Measurements from ENCODE around the gene TBC1D2B.
"Not testable (repeated sequence)": the region's sequence is repeated elsewhere in the genome, so short reads cannot be mapped to it uniquely, and the experiment has no call there.

The TBC1D2B gene

DNA sequence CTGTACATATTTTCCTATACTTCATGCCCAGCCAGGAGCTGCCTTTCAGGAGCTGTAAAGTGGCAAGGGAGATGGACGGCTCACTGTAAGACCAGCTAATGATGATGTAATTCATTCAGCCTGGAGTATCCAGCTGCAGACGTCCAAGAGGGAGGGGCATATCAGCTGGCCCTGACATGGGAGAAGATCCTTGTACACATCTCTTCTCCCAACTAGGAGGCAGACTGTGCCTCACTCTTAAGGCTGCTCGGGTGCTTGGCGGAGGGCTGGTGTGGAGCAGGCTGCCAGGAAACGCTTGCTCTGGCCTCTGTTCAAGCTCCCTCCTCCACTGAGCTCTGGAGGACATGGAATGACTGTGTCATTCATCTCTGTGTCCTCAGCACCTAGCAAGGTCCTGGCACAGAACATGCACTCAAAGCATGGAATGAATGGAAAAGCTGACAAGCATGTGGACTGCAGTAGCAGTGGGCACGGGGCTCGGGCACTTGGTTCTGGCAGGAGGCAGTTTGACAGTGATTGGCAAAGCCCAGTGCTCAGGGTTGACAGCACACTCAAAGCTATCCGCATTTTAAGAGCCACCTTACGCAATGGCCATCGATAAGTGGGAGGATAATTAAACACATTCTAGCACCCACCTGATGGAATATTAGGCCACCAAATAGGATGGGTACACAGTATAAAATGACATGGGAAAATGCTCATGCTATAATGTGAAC lies 72.4 kb downstream of the TBC1D2B start:
- DNase-seq: peak in 42 of 51 donors; percentile 17 to 86 (median 62)

DNA sequence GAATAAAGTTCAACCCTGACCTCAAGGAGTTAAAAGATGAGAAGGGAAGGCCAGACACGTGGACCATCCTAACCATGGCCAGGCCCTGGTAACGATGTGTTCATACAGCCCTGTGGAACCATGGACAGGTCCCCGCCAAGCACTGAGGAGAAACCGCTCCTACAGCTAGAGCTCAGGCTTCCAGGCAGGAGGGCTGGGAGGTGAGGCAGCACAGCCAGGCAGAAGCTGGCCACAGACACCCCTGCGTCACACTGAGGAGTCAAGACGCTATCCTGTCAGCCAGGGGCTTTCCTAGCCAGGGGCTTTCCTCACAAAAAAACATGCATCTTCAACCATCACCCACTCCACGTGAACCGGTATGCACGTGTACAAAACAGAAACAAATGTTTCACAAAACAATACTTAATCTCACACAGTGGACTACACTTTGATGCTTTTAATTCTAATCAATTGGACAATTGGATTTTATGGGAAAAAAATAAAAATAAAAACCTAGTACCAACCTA lies 73.2 kb downstream of the TBC1D2B start:
- no peak for DNase-seq

DNA sequence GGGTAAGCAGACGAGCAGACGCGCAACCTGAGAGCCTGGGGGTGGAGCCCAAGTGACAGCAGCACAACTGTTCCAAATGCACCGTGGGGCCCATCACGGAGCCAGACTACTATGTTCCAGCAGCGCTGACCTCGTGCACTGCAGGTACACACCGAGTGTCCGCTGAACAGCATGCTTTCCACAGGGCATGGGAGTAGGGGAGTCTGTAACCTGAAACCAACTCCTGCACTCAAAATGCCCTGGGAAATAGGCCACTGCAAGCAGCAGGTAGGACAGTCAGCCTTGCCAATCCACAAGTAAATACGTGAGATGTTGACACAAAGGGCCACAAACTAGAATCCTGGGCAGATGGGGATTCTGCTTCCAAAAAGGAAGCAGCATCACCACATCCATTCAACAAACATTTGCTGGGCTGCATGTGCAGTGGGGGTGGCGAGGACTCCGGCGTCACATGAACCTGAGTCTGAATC lies 73.9 kb downstream of the TBC1D2B start:
- DNase-seq: no peak

DNA sequence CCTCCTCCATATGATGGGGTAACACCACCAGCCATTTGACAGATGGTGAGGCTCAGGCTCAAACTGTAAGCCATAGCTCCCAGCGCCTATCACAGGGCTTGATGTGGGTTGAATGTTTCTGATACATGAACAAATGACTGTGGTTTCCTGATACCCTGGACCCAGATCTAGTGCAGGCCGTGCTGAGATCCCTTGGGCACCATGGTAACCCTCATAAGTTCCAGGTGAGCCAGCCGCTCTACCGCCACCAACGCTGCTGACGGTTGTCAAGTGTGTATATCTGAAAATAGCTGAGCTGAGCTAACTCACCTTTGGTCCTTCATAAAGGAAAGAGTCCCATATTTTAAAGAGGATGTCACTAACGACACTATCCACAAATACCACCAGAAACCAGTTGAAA lies 74.5 kb downstream of the TBC1D2B start:
- no peak for DNase-seq

DNA sequence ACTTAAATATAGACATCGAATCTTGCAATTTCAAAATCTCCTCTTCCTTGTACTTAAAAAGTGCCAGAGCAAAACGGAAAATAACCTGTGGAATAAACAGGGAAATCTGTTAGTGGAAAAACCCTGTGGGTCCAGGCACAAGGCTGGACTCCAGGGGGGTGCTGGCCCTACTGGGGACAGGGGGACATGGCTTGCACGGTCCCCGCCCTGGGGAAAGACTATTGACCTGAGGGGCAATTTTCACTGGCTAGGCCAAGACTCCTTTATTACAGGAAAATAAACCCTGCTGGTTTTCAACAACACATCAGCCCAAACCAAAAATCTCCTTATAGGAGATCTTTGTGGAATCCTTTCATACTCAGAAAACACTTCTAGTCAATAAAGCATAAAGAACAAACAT lies 75.9 kb downstream of the TBC1D2B start:
- DNase-seq: no peak

DNA sequence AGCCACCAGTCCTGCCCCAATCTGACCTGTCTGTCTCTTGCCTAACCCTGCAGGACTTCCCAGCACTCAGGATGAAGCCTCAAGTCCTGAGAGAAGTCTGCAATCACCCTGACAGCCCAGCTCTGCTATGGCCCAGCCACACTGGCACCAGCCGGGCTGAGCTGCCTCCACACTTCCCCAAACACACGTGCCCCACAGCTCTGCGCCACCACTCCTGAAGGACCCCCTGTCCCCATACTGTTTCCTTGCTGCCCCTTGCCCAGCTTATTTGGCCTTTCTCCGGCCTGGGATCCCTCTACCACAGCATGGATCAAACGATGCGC lies 76.6 kb downstream of the TBC1D2B start:
- no peak for DNase-seq

DNA sequence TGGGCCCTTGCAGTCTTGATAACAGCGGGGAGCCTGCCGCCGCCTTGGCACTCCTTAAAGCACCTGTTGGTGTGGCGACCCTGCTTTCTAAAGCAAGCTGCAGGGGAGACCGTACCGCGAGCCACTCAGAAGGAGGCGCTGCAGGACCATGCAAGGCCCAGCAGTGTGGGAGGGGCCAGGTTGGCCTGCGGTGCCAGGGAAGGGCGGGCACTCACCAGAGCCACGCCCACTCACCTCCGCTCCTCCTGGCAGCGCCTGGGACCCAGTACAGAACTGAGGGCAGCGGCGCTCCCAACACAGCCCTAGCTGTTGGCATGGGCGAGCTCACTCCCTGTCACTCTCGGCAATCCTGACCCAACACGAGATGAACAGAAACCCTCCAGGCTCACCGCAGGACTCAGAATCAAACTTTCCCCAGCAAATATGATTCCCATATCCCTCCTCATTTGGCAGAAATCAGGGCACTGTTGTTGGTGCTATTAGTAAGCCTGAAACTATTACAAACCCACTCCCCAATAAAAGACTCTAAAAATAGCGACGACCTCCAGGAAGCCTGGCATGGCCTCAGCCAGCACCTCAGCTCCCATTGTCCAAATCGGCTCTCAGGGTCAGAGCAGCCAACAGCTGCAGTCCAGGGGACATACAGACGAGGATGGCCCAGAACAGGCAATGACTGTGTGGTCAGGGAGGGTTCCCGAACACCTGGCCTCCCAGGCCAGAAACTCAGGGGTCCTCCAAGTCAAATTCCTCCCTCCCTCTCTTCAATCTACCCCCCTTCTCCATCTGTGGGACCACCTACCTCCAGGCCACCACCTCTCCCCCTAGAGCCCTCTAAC lies 77.2 kb downstream of the TBC1D2B start:
- DNase-seq: peak in 20 of 51 donors; percentile 7 to 53 (median 35)

DNA sequence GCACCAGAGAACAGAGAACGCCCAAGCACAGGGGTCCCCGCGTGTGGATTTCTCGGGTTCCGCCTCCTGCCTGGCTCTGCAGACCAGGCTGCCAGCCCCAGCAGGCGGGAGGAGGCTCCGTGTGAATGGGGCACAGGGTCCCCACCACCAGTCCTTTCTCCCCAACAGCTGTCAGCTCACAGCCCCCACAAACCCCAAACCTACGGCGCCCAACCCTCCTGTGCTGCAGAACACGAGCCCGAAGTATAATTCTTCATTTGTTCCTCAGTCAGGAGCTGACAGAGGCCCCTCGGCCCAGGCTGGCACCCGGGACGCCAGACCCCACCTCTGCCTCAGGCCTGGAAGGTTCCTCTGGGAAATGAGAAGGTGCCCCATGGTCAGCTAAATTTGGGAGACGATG lies 78.0 kb downstream of the TBC1D2B start:
- no peak for DNase-seq

DNA sequence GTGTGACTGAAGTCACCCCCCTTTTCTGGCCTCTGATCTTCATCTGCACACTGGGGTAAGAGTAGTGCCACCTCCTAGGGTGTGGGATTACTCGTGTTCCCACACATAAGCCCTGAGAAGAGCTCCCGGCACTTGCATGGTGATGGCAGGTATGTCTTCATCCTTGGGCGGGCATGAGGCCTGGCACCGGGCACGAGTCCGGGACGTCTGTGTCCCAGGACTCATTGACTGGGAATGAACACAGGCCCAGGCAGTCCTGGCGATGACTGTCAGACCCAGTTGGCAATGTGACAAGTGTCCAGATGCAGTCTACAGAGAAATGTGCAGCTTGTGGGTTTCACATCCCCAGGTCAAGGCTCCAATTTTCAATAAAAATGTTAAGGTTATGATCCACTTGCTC lies 78.9 kb downstream of the TBC1D2B start:
- no peak for DNase-seq

DNA sequence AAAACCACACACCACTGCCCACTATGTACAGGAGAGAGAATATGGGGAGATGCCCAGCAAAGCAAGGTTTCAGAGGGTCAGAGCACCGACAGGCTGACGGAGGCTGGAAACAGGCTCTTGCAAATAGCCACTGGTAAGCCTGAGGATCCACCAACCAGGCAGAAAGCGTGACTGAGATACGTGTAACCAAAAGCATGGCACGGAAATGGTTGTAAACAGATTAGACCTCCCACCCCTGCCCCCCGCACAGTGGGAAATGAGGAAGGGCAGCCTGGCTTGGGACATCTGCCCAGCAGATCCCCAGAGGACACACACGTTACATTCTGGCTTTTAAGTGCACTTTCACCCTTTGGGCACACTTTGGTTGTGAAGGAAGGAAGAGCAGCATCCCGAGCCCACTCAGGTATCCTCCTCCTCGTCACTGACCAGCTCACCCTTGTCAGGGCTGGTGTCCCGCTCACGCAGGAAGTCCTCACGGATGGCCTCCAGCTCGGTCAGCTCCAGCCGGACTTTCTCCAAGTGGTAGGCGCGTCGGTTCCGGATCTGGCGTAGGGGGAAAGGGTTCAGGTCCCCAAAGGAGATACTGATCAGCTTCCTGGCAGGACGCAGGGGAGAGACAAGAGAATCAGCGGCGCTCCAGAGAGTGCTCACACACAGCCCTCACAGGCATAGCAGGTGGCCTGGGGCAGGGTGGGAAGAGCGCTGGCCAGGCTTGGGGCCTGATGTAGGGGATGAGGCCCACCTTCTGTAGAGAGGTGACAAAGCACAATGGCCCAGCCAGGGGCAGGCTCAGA lies 79.6 kb downstream of the TBC1D2B start:
- DNase-seq: not testable (repeated sequence)

DNA sequence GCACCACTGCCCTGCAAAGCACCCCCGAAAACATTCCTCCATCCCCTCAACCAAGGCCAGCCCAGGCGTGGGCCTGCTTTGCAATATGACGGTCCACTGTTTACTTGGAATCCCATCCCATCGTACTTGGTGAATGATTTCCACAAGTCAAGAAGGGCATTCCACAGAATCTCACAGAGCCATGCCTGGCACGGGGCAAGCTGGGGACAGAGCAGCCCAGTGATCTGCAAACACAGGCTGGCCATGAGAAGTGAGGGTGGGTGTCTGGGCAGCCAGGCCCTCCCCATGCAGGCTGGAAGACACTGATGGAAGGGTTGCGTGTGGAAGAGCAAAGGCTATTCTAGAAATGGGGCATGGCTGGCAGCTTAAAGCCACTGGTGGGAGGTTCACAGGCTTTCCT lies 80.3 kb downstream of the TBC1D2B start:
- DNase-seq: not testable (repeated sequence)

DNA sequence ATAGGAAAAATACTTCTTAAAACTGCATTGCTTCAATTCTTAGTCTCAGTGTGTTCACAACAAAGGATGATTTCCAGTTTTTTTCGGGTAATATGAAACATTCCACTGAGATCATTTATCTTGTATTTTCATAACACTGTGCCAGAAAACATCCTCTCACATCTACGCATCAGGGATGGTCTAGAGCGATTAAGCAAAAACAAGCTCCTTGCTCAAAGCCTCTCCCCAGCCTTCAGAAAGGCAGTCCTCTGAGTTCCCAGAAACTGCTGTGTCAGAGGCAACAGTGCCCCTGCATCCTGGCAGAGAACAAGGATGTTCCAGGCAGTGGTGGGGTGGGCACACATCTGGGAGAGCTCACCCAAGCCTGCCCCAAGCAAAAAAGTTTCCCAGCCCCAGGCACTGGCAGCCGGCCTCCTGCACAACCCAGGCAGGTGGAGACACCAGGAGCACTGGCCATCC lies 80.8 kb downstream of the TBC1D2B start:
- DNase-seq: not testable (repeated sequence)

DNA sequence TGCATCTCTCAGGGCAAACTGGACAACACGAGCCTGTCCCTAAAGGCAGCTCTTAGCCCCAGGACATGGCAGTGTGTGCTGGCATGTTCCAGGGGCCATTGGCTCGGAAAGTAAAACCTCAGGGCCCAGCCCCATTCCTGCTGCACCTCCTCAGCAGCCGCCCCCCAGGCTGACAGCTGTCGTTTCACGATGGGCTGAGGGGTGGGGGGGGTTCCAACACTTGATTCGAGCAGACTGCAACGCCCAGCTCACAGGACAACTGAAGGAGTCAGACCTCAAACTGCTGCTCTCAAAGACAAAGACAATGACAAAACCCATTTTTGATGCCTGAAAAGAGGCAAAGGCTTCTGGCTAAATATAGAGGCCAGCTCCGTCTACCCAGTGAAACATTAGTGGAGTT lies 81.3 kb downstream of the TBC1D2B start:
- not testable (repeated sequence) for DNase-seq

DNA sequence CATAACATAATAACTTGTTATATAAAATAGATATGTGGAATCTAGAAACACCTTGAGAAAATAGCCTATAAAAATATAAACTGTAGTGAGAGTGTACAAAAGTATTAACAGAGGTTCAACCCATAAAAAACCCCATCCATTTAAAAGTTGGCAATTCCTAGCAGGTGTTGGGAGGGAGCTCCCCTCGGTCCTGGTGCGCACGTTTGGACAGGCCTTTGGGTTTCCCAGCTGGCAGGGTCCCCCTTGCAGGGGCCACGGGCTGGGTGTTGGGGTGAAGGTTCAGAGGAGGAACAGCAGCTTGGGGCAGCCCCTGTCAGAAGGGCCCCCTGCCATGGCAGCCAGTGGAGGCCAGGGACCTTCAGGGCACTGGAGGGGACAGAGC lies 82.0 kb downstream of the TBC1D2B start:
- DNase-seq: not testable (repeated sequence)

DNA sequence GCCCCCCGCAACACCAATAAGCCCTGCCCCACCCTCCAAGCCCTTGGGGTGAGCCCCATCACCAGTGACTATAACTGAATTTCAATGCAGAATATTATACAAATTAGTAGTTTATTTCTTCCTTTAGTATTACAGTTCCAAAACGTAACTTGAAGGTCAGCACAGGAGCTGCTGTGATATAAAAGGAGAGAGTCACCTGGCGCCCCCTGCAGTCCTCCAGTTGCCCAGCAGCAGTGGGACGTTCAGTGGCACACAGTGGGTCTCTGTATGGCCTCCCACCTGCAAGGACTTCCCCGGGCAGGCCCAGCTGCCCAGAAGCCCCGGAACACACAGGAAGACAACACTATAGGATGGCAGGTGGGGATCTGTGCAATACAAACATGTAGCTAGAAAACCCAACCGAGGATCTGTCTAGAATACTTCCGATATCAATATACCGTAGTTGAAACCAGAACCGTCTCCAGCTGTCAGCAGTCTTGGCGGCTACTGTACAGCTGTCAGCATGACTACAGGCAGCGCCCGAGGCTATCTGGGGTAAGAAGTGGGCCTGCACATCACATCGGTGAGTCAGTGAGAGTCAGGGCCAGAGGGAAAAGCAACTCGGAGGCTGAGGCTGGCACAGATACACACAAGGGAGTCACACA lies 82.5 kb downstream of the TBC1D2B start:
- peak in 1 of 51 donors; percentile 54 for DNase-seq

DNA sequence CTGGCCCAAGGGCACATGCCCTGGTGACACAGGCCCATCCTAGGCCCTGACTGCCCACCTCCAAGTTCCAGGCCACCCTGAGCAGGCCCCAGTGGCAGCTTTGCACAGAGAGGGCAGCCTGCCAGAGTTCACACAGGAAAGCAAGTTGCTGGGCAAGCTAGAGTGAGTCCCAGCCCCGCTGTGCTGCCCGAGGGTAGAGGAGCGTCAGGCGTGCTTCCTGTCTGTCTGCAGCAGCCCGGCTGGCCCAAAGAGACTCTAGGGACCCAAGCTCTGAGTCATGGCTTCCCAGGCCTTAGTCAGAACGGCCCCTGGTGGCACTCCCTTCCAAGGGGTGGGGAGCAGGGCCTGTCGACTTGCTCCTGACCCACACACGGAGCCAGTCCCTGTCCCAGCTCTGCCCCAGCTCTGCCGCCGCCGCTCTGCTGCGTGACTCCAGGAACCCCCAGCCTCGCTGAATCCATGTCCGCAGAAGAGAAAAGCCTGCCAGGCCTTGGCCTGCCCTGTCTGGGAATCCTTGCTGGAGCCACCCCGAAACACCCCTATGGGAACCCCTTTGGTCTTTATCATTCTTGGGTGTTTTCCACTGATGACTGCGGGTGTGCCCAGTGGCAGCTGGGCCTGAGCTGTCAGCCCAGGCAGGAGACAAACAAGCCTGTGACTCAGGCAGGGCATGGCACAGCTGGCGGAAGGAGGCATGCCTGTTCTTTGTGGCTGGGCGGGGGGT lies 83.4 kb downstream of the TBC1D2B start:
- peak in 25 of 51 donors; percentile 28 to 74 (median 49) for DNase-seq

DNA sequence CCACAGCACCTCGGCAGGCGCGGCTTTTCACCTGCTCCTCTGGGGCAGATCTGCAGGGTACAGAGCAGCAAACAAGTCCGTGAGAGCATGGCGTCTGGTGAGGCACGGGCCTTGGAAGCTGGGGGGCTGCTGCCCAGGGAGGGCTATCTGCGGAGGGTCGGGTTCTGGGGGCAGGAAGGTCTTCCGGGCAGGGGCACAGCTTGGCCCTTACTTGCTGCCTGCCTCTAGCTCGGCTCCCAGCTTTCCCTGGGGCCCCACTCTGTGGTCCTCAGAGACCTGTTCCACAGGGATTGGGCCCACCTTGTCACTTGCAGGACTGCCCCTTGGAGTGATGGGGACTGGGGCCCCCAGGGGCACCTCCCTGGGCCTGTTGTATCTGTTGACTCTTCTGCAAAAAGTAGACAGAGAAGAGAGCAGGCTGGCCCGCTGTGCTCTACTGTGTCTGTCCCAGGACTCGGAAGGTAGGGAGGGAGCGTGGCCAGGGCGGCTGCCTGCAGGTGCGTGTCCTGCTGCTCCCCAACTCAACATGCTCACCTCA lies 84.1 kb downstream of the TBC1D2B start:
- no peak for DNase-seq

DNA sequence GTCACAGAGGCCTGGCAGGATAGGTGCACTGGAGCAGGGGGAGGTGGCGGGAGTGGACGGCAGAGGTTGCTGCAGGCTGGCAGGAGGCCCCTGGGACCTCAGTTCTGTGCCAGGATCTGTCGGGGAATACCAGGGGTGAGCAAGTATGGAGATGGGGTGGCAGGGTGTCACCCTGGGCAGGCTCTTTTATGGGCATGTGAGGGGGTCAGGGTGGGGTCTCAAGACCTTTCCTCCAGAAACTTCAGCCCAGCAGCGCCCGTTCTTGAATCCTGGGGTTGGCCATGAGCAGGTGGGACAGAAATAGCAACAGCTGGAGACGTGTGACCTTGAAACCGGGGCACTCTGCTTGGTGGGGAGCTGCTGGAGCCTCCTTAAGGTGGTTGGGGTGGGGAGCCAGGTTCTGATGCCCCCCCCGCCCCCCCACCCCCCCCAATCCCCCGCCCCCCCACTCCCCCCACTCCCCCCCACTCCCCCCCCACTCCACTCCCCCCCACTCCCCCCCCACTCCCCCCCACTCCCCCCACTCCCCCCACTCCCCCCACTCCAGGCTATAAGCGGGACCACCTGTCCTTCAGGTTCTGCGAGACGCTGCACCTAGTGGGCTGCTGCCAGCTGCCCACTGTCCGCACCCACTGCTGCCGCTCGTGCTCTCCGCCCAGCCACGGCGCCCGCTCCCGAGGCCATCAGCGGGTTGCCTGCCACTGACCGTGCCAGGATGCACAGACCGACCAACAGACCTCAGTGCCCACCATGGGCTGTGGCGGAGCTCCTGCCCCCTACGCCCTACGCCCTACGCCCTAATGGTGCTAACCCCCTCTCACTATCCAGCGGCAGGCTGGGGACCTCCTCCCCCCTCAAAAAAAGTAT lies 84.9 kb downstream of the TBC1D2B start:
- DNase-seq: no peak

DNA sequence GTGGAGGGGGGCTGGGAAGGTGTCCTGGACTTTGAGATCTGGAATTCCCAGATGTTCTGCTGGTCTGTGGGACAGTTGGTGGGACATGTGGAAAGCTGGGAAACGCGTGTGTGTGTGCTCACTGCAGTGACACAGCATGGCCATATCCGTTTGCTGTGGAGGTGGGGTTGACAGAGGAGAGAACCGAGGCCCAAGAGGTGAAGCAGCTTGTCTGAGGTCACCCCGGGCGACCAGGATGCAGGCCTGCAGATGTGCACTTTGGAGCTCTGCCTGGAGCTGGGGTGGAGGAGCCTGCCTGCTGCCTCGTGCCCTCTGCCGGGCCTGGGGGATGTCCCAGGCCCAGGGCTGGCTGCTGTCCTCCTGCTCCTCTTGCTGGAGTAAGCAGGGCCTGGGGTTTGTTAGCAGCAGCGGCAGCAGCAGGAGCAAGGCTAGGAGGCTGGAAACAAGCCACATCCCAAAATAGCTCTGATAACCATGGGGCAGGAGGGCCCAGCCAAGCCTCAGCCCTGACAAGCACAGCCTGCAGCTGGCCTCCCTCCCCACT lies 85.8 kb downstream of the TBC1D2B start:
- DNase-seq: peak in 13 of 51 donors; percentile 19 to 58 (median 36)
